HepG2 (cell line): ENCODE results near the gene CYTH1.

Source experiments
- ASH2L ChIP-seq: fragments of 300-600, 200-600 bp; sonication (generic); IDR thresholded peaks from 2 replicates; pipeline ENCODE4 v1.7.0; 2017; ENCODE audit warnings: low read depth, mild to moderate bottlenecking, moderate library complexity, mixed read lengths, low read length; ENCODE audit not compliant: insufficient read length
- NFATC3 ChIP-seq: sonication (generic); formaldehyde crosslinking; IDR thresholded peaks from 2 replicates; pipeline ENCODE4 v1.5.1; 2020; ENCODE audit warnings: mild to moderate bottlenecking, missing genetic modification reagents
- TF ChIP-seq, protein P1 (sequence below): sonication (generic); formaldehyde crosslinking; IDR thresholded peaks from 2 replicates; pipeline ENCODE4 v1.4.0; 2020; ENCODE audit warnings: missing genetic modification reagents, mild to moderate bottlenecking, borderline replicate concordance

DNA sequence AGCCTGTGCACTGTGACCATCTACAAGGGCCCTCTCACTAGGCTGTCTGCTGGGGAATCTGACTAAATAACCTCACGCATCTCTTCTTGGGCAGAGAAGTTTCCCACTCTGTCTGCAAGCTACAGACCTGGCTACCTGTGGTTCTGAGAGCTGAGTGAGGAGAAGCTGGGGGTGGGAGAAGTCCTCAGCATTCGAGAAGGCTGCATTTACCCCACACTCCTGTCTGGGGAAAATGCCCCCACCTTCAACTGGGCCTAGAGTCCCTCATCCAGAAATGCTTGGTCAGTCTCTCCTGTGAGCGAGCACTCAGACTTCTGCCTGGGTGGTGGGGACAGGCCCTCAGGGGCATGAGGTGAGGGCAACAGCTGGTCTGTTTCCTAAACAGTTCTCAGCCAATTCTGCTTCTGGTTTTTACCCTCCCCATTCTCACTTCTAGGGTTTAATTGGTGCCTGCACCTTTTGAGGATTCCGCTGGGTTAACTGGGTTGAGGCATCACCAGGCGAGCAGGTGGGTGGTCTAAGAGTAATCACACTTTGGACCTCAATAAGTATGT, 98.6 kb downstream of the CYTH1 start:
- TF ChIP-seq, protein P1, sequence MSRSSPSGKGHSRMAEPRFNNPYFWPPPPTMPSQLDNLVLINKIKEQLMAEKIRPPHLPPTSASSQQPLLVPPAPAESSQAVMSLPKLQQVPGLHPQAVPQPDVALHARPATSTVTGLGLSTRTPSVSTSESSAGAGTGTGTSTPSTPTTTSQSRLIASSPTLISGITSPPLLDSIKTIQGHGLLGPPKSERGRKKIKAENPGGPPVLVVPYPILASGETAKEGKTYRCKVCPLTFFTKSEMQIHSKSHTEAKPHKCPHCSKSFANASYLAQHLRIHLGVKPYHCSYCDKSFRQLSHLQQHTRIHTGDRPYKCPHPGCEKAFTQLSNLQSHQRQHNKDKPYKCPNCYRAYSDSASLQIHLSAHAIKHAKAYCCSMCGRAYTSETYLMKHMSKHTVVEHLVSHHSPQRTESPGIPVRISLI (CRISPR knock-in tag), result no peak
- TF ChIP-seq NFATC3 (CRISPR knock-in tag) (no peak), ASH2L (no peak)
